PC-3 (cell line): ENCODE results near the gene PCGF2. TPM values are rescaled to one million over a fixed set of nuclear protein-coding genes. Genes with fewer than 3 reads are reported as not detected.

ENCODE experiments used
- ATAC-seq: fragments of 200-7000 bp; cut with Tn5 transposase; 2 replicates; pipeline ENCODE4 v1.9.1; 2020; ENCODE audit warnings: mild to moderate bottlenecking, moderate library complexity
- BruUV-seq: library from RNA; stranded (reverse); fragments of 400-500 nt; replicated peaks from 2 replicates; lab custom pipeline; 2021; lab: Mats Ljungman, UMichigan
- CTCF ChIA-PET: fragments of 300-600 bp; sonication (Branson Sonifier 250); formaldehyde crosslinking; loops from one replicate; lab custom pipeline; 2022; ENCODE audit warnings: antibody characterized with exemption; lab: Charles Lee
- POLR2A ChIA-PET: fragments of 300-600 bp; sonication (Branson Sonifier 250); formaldehyde crosslinking; loops from one replicate; lab custom pipeline; 2022; ENCODE audit warnings: antibody characterized with exemption; ENCODE audit not compliant: unreplicated experiment; lab: Charles Lee
- DNase-seq: peaks from one replicate; pipeline ENCODE4 v3.0.0-alpha.2; 2015
- H2AFZ ChIP-seq: fragments of 300-600 bp; sonication (generic); 2 replicates; pipeline ENCODE4 v1.6.0; 2016; ENCODE audit warnings: antibody characterized with exemption, low read length
- H3F3A ChIP-seq: fragments of 300-600 bp; sonication (generic); one replicate; pipeline ENCODE4 v1.6.0; 2017; ENCODE audit warnings: antibody characterized with exemption, low read length, control low read depth, mild to moderate bottlenecking; ENCODE audit not compliant: unreplicated experiment
- H3K27ac ChIP-seq: fragments of 300-600 bp; sonication (generic); 2 replicates; pipeline ENCODE4 v1.5.1; 2016; ENCODE audit warnings: mild to moderate bottlenecking, low read length
- H3K27me3 ChIP-seq: fragments of 300-600 bp; sonication (generic); 2 replicates; pipeline ENCODE4 v1.6.1; 2016; ENCODE audit warnings: low read length, mixed read lengths
- H3K36me3 ChIP-seq: fragments of 300-600 bp; sonication (generic); 2 replicates; pipeline ENCODE4 v1.6.1; 2016; ENCODE audit warnings: low read depth, mixed run types, low read length, mixed read lengths
- H3K4me1 ChIP-seq: fragments of 300-600 bp; sonication (generic); 2 replicates; pipeline ENCODE4 v1.5.1; 2016; ENCODE audit warnings: low read length; ENCODE audit not compliant: insufficient read depth
- H3K4me2 ChIP-seq: fragments of 300-600 bp; sonication (generic); 2 replicates; pipeline ENCODE4 v1.6.0; 2016; ENCODE audit warnings: low read length
- H3K4me3 ChIP-seq: fragments of 300-600 bp; sonication (generic); 2 replicates; pipeline ENCODE4 v1.5.1; 2016; ENCODE audit warnings: mild to moderate bottlenecking, low read length, mixed read lengths
- H3K79me2 ChIP-seq: fragments of 300-600 bp; sonication (generic); 2 replicates; pipeline ENCODE4 v1.6.1; 2017; ENCODE audit warnings: low read length, mixed read lengths
- H3K9ac ChIP-seq: fragments of 300-600 bp; sonication (generic); 2 replicates; pipeline ENCODE4 v1.6.0; 2016; ENCODE audit warnings: mild to moderate bottlenecking, low read length
- H3K9me2 ChIP-seq: fragments of 300-600 bp; sonication (generic); replicated peaks from 2 replicates; pipeline ENCODE4 v1.6.1; 2016; ENCODE audit warnings: mixed run types, low read length, mixed read lengths
- H3K9me3 ChIP-seq: fragments of 300-600 bp; sonication (generic); 2 replicates; pipeline ENCODE4 v1.6.1; 2016; ENCODE audit warnings: low read length, mixed read lengths
- H4K20me1 ChIP-seq: fragments of 300-600 bp; sonication (generic); 2 replicates; pipeline ENCODE4 v1.6.1; 2016; ENCODE audit warnings: low read length, mixed read lengths
- CTCF ChIP-seq: fragments of 300-600 bp; sonication (generic); conservative IDR thresholded peaks from 2 replicates; pipeline ENCODE4 v1.5.1; 2017; ENCODE audit warnings: antibody characterized with exemption, low read depth, mild to moderate bottlenecking, low read length
- EZH2 ChIP-seq: fragments of 300-600 bp; sonication (generic); IDR thresholded peaks from one replicate; pipeline ENCODE4 v1.6.1; 2017; ENCODE audit warnings: antibody characterized with exemption, mild to moderate bottlenecking, low read length; ENCODE audit not compliant: unreplicated experiment
- EZH2phosphoT487 ChIP-seq: fragments of 300-600 bp; sonication (generic); IDR thresholded peaks from 2 replicates; pipeline ENCODE4 v1.6.1; 2018; ENCODE audit warnings: mild to moderate bottlenecking, antibody characterized with exemption, low read length, borderline replicate concordance
- intact Hi-C: fragments of 100-400 bp; cut with micrococcal nuclease; formaldehyde crosslinking; loops from 2 replicates; pipeline ENCODE4 v1.9.0; 2023
- total RNA-seq: library from RNA; depleted of rRNA; stranded (reverse); fragments of >200 nt; gene quantifications from 2 replicates; pipeline ENCODE4 v1.2.3, GENCODE V29; 2014

PCGF2 gene
- total RNA-seq, 1 experiment from 2014 or later: 14.1 TPM

GRCh38 chr17:38701504-38702165 is 46.5 kb downstream of the PCGF2 start:
- no peaks in the 10 kb centered on the region for H3K9me2 ChIP-seq
- intact Hi-C loops: no loop called here
- H3K36me3 ChIP-seq: no peaks in the 10 kb centered on the region
- peak overlapping the region; percentile 64 for H3K9ac ChIP-seq
- ATAC-seq: no peak
- H4K20me1 ChIP-seq: no peaks in the 10 kb centered on the region
- peak overlapping the region; percentile 89 for H3K4me2 ChIP-seq
- H3K79me2 ChIP-seq: peaks cover 18% of the 10 kb centered on the region
- peak; percentile 34 for DNase-seq
- peak overlapping the region; percentile 28; the same call in 1 of the 2 replicates for H3K27ac ChIP-seq
- no peaks in the 10 kb centered on the region for H3K27me3 ChIP-seq
- peaks cover 22% of the 10 kb centered on the region for H3K4me1 ChIP-seq
- H3K4me3 ChIP-seq: peak overlapping the region; percentile 80
- no peaks in the 10 kb centered on the region for H3K9me3 ChIP-seq
- POLR2A ChIA-PET: interaction anchor here (0.7 kb wide), 1 partner anchor 34 kb away, joined by 3 read pairs; no protein-coding TSS in a partner anchor
- TF ChIP-seq EZH2 (no peak), CTCF (no peak), EZH2phosphoT487 (no peak)
- no peaks in the 10 kb centered on the region for H3F3A ChIP-seq
- CTCF ChIA-PET: no interaction called here
- H2AFZ ChIP-seq: peak overlapping the region; percentile 72
- BruUV-seq: TSS peak; percentile 36

GRCh38 chr17:38698760-38699159 is 49.4 kb downstream of the PCGF2 start:
- POLR2A ChIA-PET: no interaction called here
- CTCF ChIA-PET: no interaction called here
- Histone ChIP-seq H3K27ac (no peak overlapping the region), H4K20me1 (no peaks in the 10 kb centered on the region), H3K36me3 (no peaks in the 10 kb centered on the region), H3K9ac (no peak overlapping the region), H3K27me3 (no peaks in the 10 kb centered on the region), H2AFZ (no peak overlapping the region), H3K9me3 (no peaks in the 10 kb centered on the region), H3F3A (no peaks in the 10 kb centered on the region), H3K79me2 (no peaks in the 10 kb centered on the region; the same call in 1 of the 2 replicates), H3K4me1 (peaks cover 15% of the 10 kb centered on the region; the same call in 1 of the 2 replicates), H3K4me3 (no peak overlapping the region), H3K9me2 (no peaks in the 10 kb centered on the region), H3K4me2 (no peak overlapping the region)
- TF ChIP-seq EZH2phosphoT487 (no peak), CTCF (no peak), EZH2 (no peak)
- BruUV-seq: no TSS peak
- intact Hi-C loops: no loop called here
- DNase-seq: no peak
- ATAC-seq: no peak
